K562 (cell line): ENCODE data around the gene TMEM176B. TPM values are rescaled to one million over a fixed set of nuclear protein-coding genes. Genes with fewer than 3 reads are reported as not detected.
A peak's percentile ranks its signal among the peaks of the same experiment; 100 is the strongest.

Source experiments
- ATAC-seq: fragments of 200-7000 bp; cut with Tn5 transposase; 3 replicates; pipeline ENCODE4 v1.9.1; 2020; ENCODE audit warnings: moderate library complexity
- BruUV-seq: library from RNA; stranded (reverse); fragments of 400-500 nt; replicated peaks from 2 replicates; lab custom pipeline; 2021; lab: Mats Ljungman, UMichigan
- CTCF ChIA-PET: fragments of 300-600 bp; formaldehyde crosslinking; extraction: SDS; loops from one replicate; lab custom pipeline; 2021; ENCODE audit warnings: low intra/inter-chr PET ratio; lab: Yijun Ruan, JAX
- POLR2A ChIA-PET: fragments of 300-600, 350-650 bp; sonication (Branson Sonifier 250); formaldehyde crosslinking; extraction: SDS; loops from one replicate; lab custom pipeline; 2021; ENCODE audit warnings: antibody characterized with exemption, inconsistent platforms; lab: Yijun Ruan, JAX
- DNase-seq, 4 experiments: peaks; one replicate each; pipeline versions ENCODE4 v3.0.0 to v3.0.0-alpha.2; 2011 to 2018; ENCODE audit warnings: low spot score in 3 of 4, mixed read lengths in 3 of 4; ENCODE audit errors: extremely low read depth in 1 of 4
- FAIRE-seq: peaks from 2 replicates; lab custom pipeline; 2011; peaks lifted over from hg19 to GRCh38; lab: Jason Lieb, UNC
- H2AFZ ChIP-seq: 2 replicates; pipeline ENCODE4 v1.6.0; 2011; ENCODE audit warnings: low read depth, low read length, control low read depth, inconsistent platforms
- H3K27ac ChIP-seq: fragments of 200-600 bp; 3 replicates; pipeline ENCODE4 v1.8.0; 2011; ENCODE audit warnings: low read depth, mild to moderate bottlenecking, control low read depth, inconsistent platforms, low read length, moderate library complexity, mixed read lengths; ENCODE audit errors: extremely low read depth
- H3K27me3 ChIP-seq, 2 experiments: fragments of 300-600 bp in 1 of 2; 2 replicates in 1 of 2; 3 replicates in 1 of 2; pipeline versions ENCODE4 v1.6.0 to v1.8.0; 2011; ENCODE audit warnings: inconsistent platforms in 2 of 2, low read length in 2 of 2, mild to moderate bottlenecking in 1 of 2, mixed read lengths in 1 of 2, moderate library complexity in 1 of 2; ENCODE audit not compliant: control insufficient read depth in 2 of 2, insufficient read depth in 2 of 2
- H3K36me3 ChIP-seq: fragments of 300-600 bp; 3 replicates; pipeline ENCODE4 v1.8.0; 2011; ENCODE audit warnings: mild to moderate bottlenecking, low read length, inconsistent platforms; ENCODE audit not compliant: control insufficient read depth, insufficient read depth
- H3K4me1 ChIP-seq, 2 experiments: fragments of 200-600 bp in 1 of 2; replicated peaks in 1 of 2; 2 replicates in 1 of 2; 3 replicates in 1 of 2; pipeline versions ENCODE4 v1.5.1 to v1.8.0; 2011; ENCODE audit warnings: inconsistent platforms in 2 of 2, low read length in 2 of 2, mild to moderate bottlenecking in 1 of 2, mixed read lengths in 1 of 2, moderate library complexity in 1 of 2; ENCODE audit not compliant: control insufficient read depth in 2 of 2, insufficient read depth in 2 of 2
- H3K4me2 ChIP-seq: 2 replicates; pipeline ENCODE4 v1.6.1; 2011; ENCODE audit warnings: low read length, control low read depth, inconsistent platforms, mixed read lengths; ENCODE audit not compliant: insufficient read depth
- H3K4me3 ChIP-seq: fragments of 200-600 bp; sonication (generic), shearing (Covaris generic); 2 replicates; pipeline ENCODE4 v1.5.1; 2016; ENCODE audit warnings: control low read depth, inconsistent platforms
- H3K79me2 ChIP-seq: fragments of 200-600 bp; 3 replicates; pipeline ENCODE4 v1.8.0; 2011; ENCODE audit warnings: low read length, inconsistent platforms; ENCODE audit not compliant: control insufficient read depth, insufficient read depth
- H3K9ac ChIP-seq, 2 experiments: 2 replicates each; pipeline versions ENCODE4 v1.6.0 to v1.6.1; 2011; ENCODE audit warnings: low read depth in 2 of 2, low read length in 2 of 2, control low read depth in 1 of 2, inconsistent platforms in 1 of 2, mild to moderate bottlenecking in 1 of 2, mixed read lengths in 1 of 2; ENCODE audit not compliant: insufficient read depth in 1 of 2
- H3K9me1 ChIP-seq: one replicate; pipeline ENCODE4 v1.6.0; 2011; ENCODE audit warnings: inconsistent platforms, mild to moderate bottlenecking, low read length, moderate library complexity; ENCODE audit not compliant: control insufficient read depth, insufficient read depth
- H3K9me3 ChIP-seq: replicated peaks from 2 replicates; pipeline ENCODE4 v1.5.1; 2011; ENCODE audit warnings: low read depth, low read length, inconsistent platforms; ENCODE audit not compliant: control insufficient read depth, insufficient read depth
- H4K20me1 ChIP-seq: replicated peaks from 2 replicates; pipeline ENCODE4 v1.6.1; 2011; ENCODE audit warnings: low read length, inconsistent platforms, mixed read lengths; ENCODE audit not compliant: control insufficient read depth, insufficient read depth
- E4F1 ChIP-seq: fragments of 250-450 bp; sonication (Bioruptor Pico); IDR thresholded peaks from 2 replicates; pipeline ENCODE4 v1.5.0; 2021; ENCODE audit warnings: mild to moderate bottlenecking, borderline replicate concordance
- ESRRA ChIP-seq: fragments of 450-650 bp; IDR thresholded peaks from 2 replicates; pipeline ENCODE4 v1.6.1; 2014; ENCODE audit warnings: low read depth, mild to moderate bottlenecking, moderate library complexity, borderline replicate concordance
- ETS2 ChIP-seq: IDR thresholded peaks from 2 replicates; pipeline ENCODE4 v1.6.1; 2016; ENCODE audit warnings: borderline replicate concordance, missing genetic modification characterization, mild to moderate bottlenecking, moderate library complexity, missing compliant biosample characterization; ENCODE audit not compliant: poor library complexity, severe bottlenecking
- KLF6 ChIP-seq: fragments of 250-450 bp; sonication (Bioruptor Pico); IDR thresholded peaks from 2 replicates; pipeline ENCODE4 v1.4.0; 2020; ENCODE audit warnings: mild to moderate bottlenecking, moderate library complexity, borderline replicate concordance
- SIX5 ChIP-seq, 2 experiments: IDR thresholded peaks; 2 replicates each; pipeline ENCODE4 v1.6.1; 2011; ENCODE audit warnings: low read length in 2 of 2, borderline replicate concordance in 1 of 2, low read depth in 1 of 2, mild to moderate bottlenecking in 1 of 2, moderate library complexity in 1 of 2; ENCODE audit not compliant: insufficient read depth in 1 of 2
- TRIM25 ChIP-seq: fragments of 450-650 bp; IDR thresholded peaks from 2 replicates; pipeline ENCODE4 v1.7.0; 2016; ENCODE audit warnings: borderline replicate concordance
- ZNF407 ChIP-seq: fragments of 450-650 bp; IDR thresholded peaks from 2 replicates; pipeline ENCODE4 v1.6.1; 2016; ENCODE audit warnings: low read depth
- WGBS: fragments of 100-300 bp; shearing (Covaris generic); methylation state at CpG from one replicate; pipeline ENCODE4 v1.1.6; 2016; ENCODE audit warnings: low coverage, mixed read lengths; ENCODE audit not compliant: insufficient coverage; ENCODE audit errors: missing lambda C conversion rate; 5-methylcytosine and 5-hydroxymethylcytosine counted together
- in situ Hi-C: fragments of 300-500 bp; cut with MboI; formaldehyde crosslinking; loops from 4 replicates; pipeline ENCODE4 v1.15.0; 2018; ENCODE audit warnings: inconsistent platforms, mixed read lengths
- intact Hi-C: fragments of 100-400 bp; cut with micrococcal nuclease; formaldehyde crosslinking; loops from 2 replicates; pipeline ENCODE4 v1.14.2; 2022
- polyA plus RNA-seq, 8 experiments: library from polyadenylated mRNA; depleted of rRNA in 4 of 8; stranded (reverse) in 5 of 8; unstranded in 3 of 8; fragments of >200 nt; fragmentation: Nextera tagmentation in 2 of 8; fragmentation: Illumina TruSeq in 1 of 8; extraction: Ambion mirVana in 2 of 8; extraction: Trizol in 1 of 8; gene quantifications; 2 replicates each; pipeline versions ENCODE4 v1.2.1 to v1.2.3, GENCODE V29; 2011 to 2014; ENCODE audit warnings: inconsistent platforms in 1 of 8, missing spikeins in 1 of 8
- total RNA-seq, 7 experiments: library from RNA; depleted of rRNA in 6 of 7; stranded (reverse); fragments of >200 nt in 6 of 7; fragmentation: Illumina TruSeq in 2 of 7; extraction: Trizol in 2 of 7; gene quantifications; 2 replicates each; pipeline versions ENCODE4 v1.2.1 to v1.2.3, GENCODE V29; 2011 to 2021; ENCODE audit warnings: low replicate concordance in 1 of 7

The TMEM176B gene
- total and polyA plus RNA-seq, 9 of the 15 experiments (the other 6 are each of a cell fraction or from before 2014, with no cell fraction given) = 0.19 to 0.60 TPM; not detected in 7

- no peak overlapping the region for H3K9ac ChIP-seq
- peaks cover 49 to 83% of the 10 kb centered on the region in 2 experiments; a peak in 4 of 5 replicates for H3K27me3 ChIP-seq
- H3K4me1 ChIP-seq = peaks cover 10% of the 10 kb centered on the region in 2 experiments; a peak in 4 of 5 replicates
- no peak overlapping the region for H3K4me3 ChIP-seq
- BruUV-seq = no TSS peak
- no peaks in the 10 kb centered on the region for H3K9me1 ChIP-seq
- DNase-seq (peak in 1 of 4 experiments; percentile 8), FAIRE-seq (no peak), ATAC-seq (no peak)
- WGBS = 2% methylated on average over 12 of the region's 12 CpGs
- H2AFZ ChIP-seq = no peak overlapping the region
- TF ChIP-seq ESRRA (peak; percentile 68), ZNF407 (no peak), TRIM25 (no peak), SIX5 (IDR thresholded peaks at IDR 0.05; ENCODE audit: borderline replicate concordance in 1 of 2, insufficient read depth in 1 of 2, low read depth in 1 of 2, low read length in 2 of 2) (0 out of 4 replicates have a peak, but pooled peaks of 1 of the 2 experiments have one; percentile 7), KLF6 (CRISPR knock-in tag) (no peak), E4F1 (CRISPR knock-in tag) (no peak), ETS2 (tag) (no peak)
- POLR2A ChIA-PET = interaction anchor here (0.6 to 1.0 kb wide), 3 partner anchors 10 to 173 kb away, joined by 3 read pairs; no protein-coding TSS in a partner anchor
- H3K4me2 ChIP-seq = no peak overlapping the region
- no peak overlapping the region for H3K27ac ChIP-seq
- in situ Hi-C loops = no loop called here
- no peaks in the 10 kb centered on the region for H3K9me3 ChIP-seq
- no peaks in the 10 kb centered on the region for H3K79me2 ChIP-seq
- CTCF ChIA-PET = no interaction called here
- H4K20me1 ChIP-seq = peaks cover 8% of the 10 kb centered on the region; the same call in 1 of the 2 replicates
- intact Hi-C loops = no loop called here
- H3K36me3 ChIP-seq = no peaks in the 10 kb centered on the region
Observed at GRCh38 chr7:150791746-150792452, 8.3 kb downstream of the TMEM176B start.
